Stimulated activated CD8-positive, alpha-beta memory T cell treated with anti-CD3 and anti-CD28 coated beads, Interleukin-15, amount 100 ng/mL, for 24 hours (primary cell): ENCODE results near the gene CDC37.

Experiments
- DNase-seq: peaks from one replicate; pipeline ENCODE4 v3.0.0-alpha.2; 2020; ENCODE audit warnings: low read depth

The CDC37 gene

DNA sequence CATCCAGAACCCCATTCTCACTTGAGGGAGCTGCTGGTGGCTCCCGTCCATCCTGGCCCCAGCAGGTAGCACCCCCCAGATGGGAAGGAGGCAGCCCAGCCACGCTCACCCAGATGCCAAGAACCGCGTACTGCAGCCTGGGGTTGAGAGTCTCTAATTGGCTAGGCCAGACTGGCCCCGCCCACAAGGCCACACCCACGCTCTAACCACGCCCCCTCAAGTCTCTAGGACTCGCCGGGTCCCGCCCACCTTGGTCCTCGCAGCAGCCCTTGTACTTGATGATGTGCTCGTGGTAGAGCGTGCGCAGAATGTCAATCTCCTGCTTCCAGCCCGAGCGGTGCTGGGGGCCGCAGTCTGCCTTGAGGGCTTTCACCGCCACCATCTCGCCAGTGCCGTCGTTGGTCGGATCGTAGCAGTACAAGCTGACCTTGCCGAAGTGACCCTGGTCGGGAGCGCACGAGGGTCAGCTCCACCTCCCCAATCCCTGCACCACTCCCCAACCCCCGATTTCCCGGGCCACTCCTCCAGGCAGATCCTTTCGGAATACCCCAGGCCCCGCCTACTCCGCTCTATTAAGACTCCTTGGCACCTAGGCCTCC is 49.5 kb downstream of the CDC37 start:
- DNase-seq: no peak

- no peak for DNase-seq
These were observed 50.3 kb downstream of the CDC37 start for GRCh38 chr19:10352764-10353671.

DNA sequence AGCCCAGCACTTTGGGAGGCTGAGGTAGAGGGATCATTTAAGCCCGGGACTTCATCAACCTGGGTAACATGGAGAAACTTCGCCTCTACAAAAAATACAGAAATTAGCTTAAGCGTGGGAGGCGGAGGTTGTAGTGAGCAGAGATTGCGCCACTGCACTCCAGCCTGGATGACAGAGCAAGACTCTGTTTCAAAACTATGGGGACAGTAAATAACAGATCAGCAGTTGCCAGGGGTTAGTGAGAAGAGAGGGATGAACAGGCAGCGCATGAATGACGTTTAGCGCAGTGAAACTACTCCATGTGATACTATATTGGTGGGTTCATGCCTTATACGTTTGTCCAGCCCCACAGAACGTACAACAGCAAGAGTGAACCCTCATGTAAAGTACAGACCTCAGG is 56.8 kb downstream of the CDC37 start:
- no peak for DNase-seq

DNA sequence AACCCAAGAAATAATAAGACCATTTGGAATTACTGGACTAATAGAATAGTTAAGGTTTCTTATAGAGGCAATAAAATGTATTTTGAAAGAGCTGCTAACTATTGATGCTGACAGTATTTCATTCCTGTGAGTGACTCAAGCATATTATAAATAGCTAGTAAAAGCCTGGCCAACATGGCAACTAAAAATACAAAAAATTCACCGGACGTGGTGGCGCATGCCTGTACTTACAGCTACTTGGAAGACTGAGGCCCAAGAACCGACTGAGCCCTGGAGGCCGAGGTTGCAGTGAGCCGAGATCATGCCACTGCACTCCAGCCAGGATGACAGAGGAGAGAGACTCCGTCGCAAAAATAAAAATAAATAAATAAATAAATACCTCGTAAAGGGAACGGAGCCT is 58.6 kb downstream of the CDC37 start:
- DNase-seq: no peak

- no peak for DNase-seq
These were observed 59.8 kb downstream of the CDC37 start for GRCh38 chr19:10343495-10343894.
